ENCODE measurements around the gene MCF2. TPM values are rescaled to one million over a fixed set of nuclear protein-coding genes. Genes with fewer than 3 reads are reported as not detected.

Gene MCF2
- polyA plus RNA-seq (11.1 and 16.0 TPM in 2 replicates), polyA minus RNA-seq (12.9 and 16.3 TPM in 2 replicates)

DNA sequence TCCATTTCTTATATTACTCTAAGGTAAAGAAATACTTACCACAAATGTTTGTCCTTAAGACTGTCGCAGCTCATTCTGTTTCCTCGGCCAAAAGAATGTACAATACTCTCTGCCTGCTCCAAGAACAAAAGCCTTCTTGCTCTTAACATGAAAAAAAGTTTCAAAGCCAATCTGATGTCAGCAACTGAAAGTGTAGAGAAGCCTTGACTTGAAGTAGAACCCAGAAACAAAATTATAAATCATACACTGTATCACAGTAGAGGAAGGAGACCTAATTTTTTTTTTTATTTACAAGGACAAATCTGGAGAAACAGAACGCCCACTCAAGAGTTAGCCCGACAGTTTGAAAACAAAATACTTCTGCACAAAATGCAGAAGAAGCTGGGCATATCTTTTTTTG lies at the start of gene MCF2:
Gene MCF2, minus strand, starts transcription at position 101 of the 400 bp plus-strand sequence. CDS start 56,423 bp downstream, outside the sequence.
- TF ChIP-seq, protein P1, sequence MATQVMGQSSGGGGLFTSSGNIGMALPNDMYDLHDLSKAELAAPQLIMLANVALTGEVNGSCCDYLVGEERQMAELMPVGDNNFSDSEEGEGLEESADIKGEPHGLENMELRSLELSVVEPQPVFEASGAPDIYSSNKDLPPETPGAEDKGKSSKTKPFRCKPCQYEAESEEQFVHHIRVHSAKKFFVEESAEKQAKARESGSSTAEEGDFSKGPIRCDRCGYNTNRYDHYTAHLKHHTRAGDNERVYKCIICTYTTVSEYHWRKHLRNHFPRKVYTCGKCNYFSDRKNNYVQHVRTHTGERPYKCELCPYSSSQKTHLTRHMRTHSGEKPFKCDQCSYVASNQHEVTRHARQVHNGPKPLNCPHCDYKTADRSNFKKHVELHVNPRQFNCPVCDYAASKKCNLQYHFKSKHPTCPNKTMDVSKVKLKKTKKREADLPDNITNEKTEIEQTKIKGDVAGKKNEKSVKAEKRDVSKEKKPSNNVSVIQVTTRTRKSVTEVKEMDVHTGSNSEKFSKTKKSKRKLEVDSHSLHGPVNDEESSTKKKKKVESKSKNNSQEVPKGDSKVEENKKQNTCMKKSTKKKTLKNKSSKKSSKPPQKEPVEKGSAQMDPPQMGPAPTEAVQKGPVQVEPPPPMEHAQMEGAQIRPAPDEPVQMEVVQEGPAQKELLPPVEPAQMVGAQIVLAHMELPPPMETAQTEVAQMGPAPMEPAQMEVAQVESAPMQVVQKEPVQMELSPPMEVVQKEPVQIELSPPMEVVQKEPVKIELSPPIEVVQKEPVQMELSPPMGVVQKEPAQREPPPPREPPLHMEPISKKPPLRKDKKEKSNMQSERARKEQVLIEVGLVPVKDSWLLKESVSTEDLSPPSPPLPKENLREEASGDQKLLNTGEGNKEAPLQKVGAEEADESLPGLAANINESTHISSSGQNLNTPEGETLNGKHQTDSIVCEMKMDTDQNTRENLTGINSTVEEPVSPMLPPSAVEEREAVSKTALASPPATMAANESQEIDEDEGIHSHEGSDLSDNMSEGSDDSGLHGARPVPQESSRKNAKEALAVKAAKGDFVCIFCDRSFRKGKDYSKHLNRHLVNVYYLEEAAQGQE (IDR thresholded peaks at IDR 0.05; ENCODE audit: borderline replicate concordance): no peak
- no peak for TF ChIP-seq EP300 (conservative IDR thresholded peaks at IDR 0.05; ENCODE audit: poor library complexity, severe bottlenecking)
- no peak for TF ChIP-seq POLR2AphosphoS5 (IDR thresholded peaks at IDR 0.05)
- TF ChIP-seq, protein P2, sequence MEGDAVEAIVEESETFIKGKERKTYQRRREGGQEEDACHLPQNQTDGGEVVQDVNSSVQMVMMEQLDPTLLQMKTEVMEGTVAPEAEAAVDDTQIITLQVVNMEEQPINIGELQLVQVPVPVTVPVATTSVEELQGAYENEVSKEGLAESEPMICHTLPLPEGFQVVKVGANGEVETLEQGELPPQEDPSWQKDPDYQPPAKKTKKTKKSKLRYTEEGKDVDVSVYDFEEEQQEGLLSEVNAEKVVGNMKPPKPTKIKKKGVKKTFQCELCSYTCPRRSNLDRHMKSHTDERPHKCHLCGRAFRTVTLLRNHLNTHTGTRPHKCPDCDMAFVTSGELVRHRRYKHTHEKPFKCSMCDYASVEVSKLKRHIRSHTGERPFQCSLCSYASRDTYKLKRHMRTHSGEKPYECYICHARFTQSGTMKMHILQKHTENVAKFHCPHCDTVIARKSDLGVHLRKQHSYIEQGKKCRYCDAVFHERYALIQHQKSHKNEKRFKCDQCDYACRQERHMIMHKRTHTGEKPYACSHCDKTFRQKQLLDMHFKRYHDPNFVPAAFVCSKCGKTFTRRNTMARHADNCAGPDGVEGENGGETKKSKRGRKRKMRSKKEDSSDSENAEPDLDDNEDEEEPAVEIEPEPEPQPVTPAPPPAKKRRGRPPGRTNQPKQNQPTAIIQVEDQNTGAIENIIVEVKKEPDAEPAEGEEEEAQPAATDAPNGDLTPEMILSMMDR (IDR thresholded peaks at IDR 0.05; ENCODE audit: poor library complexity, severe bottlenecking): no peak
- no peak for TF ChIP-seq TAF1 (IDR thresholded peaks at IDR 0.05; ENCODE audit: low read depth)
- TF ChIP-seq MXI1 (conservative IDR thresholded peaks at IDR 0.05; ENCODE audit: poor library complexity, severe bottlenecking): no peak
- no peak for TF ChIP-seq RAD21 (conservative IDR thresholded peaks at IDR 0.05)
- TF ChIP-seq EZH2 (IDR thresholded peaks at IDR 0.05; ENCODE audit: borderline replicate concordance, insufficient read depth, low read length, poor library complexity, severe bottlenecking): no peak
- no peak for TF ChIP-seq SMC3 (conservative IDR thresholded peaks at IDR 0.05; ENCODE audit: poor library complexity)
- H3K36me3 ChIP-seq (ENCODE audit: insufficient read depth, low read length): no peaks in the 10 kb centered on the region
- no peaks in the 10 kb centered on the region for H3K79me2 ChIP-seq (replicated peaks; ENCODE audit: insufficient read depth, low read length)
- H3K9me2 ChIP-seq (ENCODE audit: insufficient read depth, low read length): no peaks in the 10 kb centered on the region
- H3K9ac ChIP-seq (ENCODE audit: low read length): no peak within 1 kb of the TSS
- H3F3A ChIP-seq (ENCODE audit: insufficient read depth, low read length, poor library complexity, severe bottlenecking): no peaks in the 10 kb centered on the region
- no peaks in the 10 kb centered on the region for H3K9me3 ChIP-seq (ENCODE audit: low read length)
- H3K27me3 ChIP-seq (ENCODE audit: insufficient read depth, low read depth, low read length): no peaks in the 10 kb centered on the region
- no peaks in the 10 kb centered on the region for H4K20me1 ChIP-seq (ENCODE audit: insufficient read depth)
- no peak within 1 kb of the TSS for H3K27ac ChIP-seq (ENCODE audit: low read length)
- H3K4me2 ChIP-seq (ENCODE audit: low read length): no peak within 1 kb of the TSS
- H2AFZ ChIP-seq (ENCODE audit: low read depth, low read length): no peak within 1 kb of the TSS
- H3K4me3 ChIP-seq (ENCODE audit: low read length): no peak within 1 kb of the TSS

GRCh38 chrX:139751053-139751452 lies 43.1 kb upstream of the MCF2 start:
- H3F3A ChIP-seq (ENCODE audit: insufficient read depth, low read length, poor library complexity, severe bottlenecking): no peaks in the 10 kb centered on the region
- no peak overlapping the region for H3K9ac ChIP-seq (ENCODE audit: low read length)
- no peaks in the 10 kb centered on the region for H3K36me3 ChIP-seq (ENCODE audit: insufficient read depth, low read length)
- TF ChIP-seq MXI1 (conservative IDR thresholded peaks at IDR 0.05; ENCODE audit: poor library complexity, severe bottlenecking) (no peak), EZH2 (IDR thresholded peaks at IDR 0.05; ENCODE audit: borderline replicate concordance, insufficient read depth, low read length, poor library complexity, severe bottlenecking) (no peak), EP300 (conservative IDR thresholded peaks at IDR 0.05; ENCODE audit: poor library complexity, severe bottlenecking) (no peak), SMC3 (conservative IDR thresholded peaks at IDR 0.05; ENCODE audit: poor library complexity) (no peak), RAD21 (conservative IDR thresholded peaks at IDR 0.05) (no peak), POLR2AphosphoS5 (IDR thresholded peaks at IDR 0.05) (no peak), TAF1 (IDR thresholded peaks at IDR 0.05; ENCODE audit: low read depth) (no peak)
- TF ChIP-seq, protein P2 (IDR thresholded peaks at IDR 0.05; ENCODE audit: poor library complexity, severe bottlenecking): no peak
- TF ChIP-seq, protein P1 (IDR thresholded peaks at IDR 0.05; ENCODE audit: borderline replicate concordance): no peak
- H3K4me3 ChIP-seq (ENCODE audit: low read length): no peak overlapping the region
- H3K9me3 ChIP-seq (ENCODE audit: low read length): no peaks in the 10 kb centered on the region
- H3K4me2 ChIP-seq (ENCODE audit: low read length): no peak overlapping the region
- no peaks in the 10 kb centered on the region for H3K27me3 ChIP-seq (ENCODE audit: insufficient read depth, low read depth, low read length)
- H4K20me1 ChIP-seq (ENCODE audit: insufficient read depth): no peaks in the 10 kb centered on the region
- H2AFZ ChIP-seq (ENCODE audit: low read depth, low read length): no peak overlapping the region
- H3K79me2 ChIP-seq (replicated peaks; ENCODE audit: insufficient read depth, low read length): no peaks in the 10 kb centered on the region
- H3K27ac ChIP-seq (ENCODE audit: low read length): no peak overlapping the region
- H3K9me2 ChIP-seq (ENCODE audit: insufficient read depth, low read length): no peaks in the 10 kb centered on the region
